ENCODE data around the gene MED19. TPM values are rescaled to one million over a fixed set of nuclear protein-coding genes. Genes with fewer than 3 reads are reported as not detected.
"Not testable (repeated sequence)": the region's sequence is repeated elsewhere in the genome, so short reads cannot be mapped to it uniquely, and the experiment has no call there.

Gene MED19
- total RNA-seq, 4 donors from 2014 or later = 5.8 to 26.1 (median 11.8) TPM

DNA sequence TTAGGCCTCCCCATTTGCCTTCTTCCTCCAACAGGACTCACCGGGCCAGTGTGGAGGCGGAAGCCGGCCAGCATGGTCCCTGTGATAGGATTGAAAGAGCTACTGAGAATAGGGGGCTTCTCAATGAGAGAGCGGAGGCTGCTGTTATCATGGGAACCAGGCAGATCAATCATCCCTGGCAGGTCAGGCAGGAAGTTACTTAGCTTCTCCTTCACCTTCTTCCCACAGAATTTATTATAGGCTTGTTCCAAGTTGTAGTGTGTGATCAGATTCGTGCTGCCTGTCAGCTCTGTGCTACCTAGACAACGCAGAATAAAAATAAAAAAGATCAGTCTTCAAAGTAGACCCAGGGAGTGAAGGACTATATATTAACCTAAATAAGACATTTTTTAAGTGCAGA is 7.1 kb downstream of the MED19 start:
- Histone ChIP-seq H3K4me3 (no peak overlapping the region), H3K27me3 (no peaks in the 10 kb centered on the region), H3K9me3 (no peaks in the 10 kb centered on the region), H3K36me3 (peaks cover 16 to 69% (median 51%) of the 10 kb centered on the region in 4 donors), H3K4me1 (peaks cover 0 to 2% (median under 1%) of the 10 kb centered on the region in 4 donors), H3K27ac (replicated peaks in 1 of 4) (no peak overlapping the region)
- intact Hi-C loops (cut with DNase I) = no loop called here
- DNase-seq (ENCODE audit: extremely low spot score) = no peak
- no peak for TF ChIP-seq EP300 (IDR thresholded peaks at IDR 0.05)
- no peak for TF ChIP-seq POLR2AphosphoS5 (IDR thresholded peaks at IDR 0.05)
- no peak for TF ChIP-seq POLR2A (IDR thresholded peaks at IDR 0.05; ENCODE audit: low read depth)
- TF ChIP-seq, protein P1, sequence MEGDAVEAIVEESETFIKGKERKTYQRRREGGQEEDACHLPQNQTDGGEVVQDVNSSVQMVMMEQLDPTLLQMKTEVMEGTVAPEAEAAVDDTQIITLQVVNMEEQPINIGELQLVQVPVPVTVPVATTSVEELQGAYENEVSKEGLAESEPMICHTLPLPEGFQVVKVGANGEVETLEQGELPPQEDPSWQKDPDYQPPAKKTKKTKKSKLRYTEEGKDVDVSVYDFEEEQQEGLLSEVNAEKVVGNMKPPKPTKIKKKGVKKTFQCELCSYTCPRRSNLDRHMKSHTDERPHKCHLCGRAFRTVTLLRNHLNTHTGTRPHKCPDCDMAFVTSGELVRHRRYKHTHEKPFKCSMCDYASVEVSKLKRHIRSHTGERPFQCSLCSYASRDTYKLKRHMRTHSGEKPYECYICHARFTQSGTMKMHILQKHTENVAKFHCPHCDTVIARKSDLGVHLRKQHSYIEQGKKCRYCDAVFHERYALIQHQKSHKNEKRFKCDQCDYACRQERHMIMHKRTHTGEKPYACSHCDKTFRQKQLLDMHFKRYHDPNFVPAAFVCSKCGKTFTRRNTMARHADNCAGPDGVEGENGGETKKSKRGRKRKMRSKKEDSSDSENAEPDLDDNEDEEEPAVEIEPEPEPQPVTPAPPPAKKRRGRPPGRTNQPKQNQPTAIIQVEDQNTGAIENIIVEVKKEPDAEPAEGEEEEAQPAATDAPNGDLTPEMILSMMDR (IDR thresholded peaks at IDR 0.05) = no peak
- 91% methylated on average over 6 of the region's 6 CpGs for WGBS

DNA sequence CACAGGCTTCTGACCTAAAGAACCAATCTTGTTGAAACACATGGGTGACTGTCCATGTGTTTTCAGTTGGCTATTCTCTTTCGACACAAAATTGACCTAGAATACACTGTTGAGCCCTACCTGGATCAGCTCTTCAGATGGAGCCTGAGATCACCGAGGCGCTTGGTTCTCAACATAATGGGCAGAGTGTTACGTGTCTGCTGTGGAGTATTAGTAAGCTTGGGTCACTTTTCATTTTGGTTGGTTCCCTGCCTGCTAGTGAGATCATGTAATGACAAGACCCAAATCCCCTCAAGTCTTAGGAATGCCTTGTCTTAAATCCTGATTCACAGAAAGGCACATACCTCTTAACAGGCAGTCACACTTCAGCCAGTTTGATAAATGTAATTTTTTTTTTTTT is 8.7 kb downstream of the MED19 start:
- no peaks in the 10 kb centered on the region for H3K9me3 ChIP-seq
- no peak overlapping the region for H3K4me3 ChIP-seq
- H3K4me1 ChIP-seq = no peaks in the 10 kb centered on the region
- intact Hi-C loops (cut with DNase I) = no loop called here
- no peaks in the 10 kb centered on the region for H3K27me3 ChIP-seq
- H3K36me3 ChIP-seq = peaks cover 31 to 71% (median 64%) of the 10 kb centered on the region in 4 donors
- no peak for DNase-seq (ENCODE audit: extremely low spot score)
- no peak overlapping the region for H3K27ac ChIP-seq (replicated peaks in 1 of 4)
- TF ChIP-seq, protein P1 (IDR thresholded peaks at IDR 0.05) = no peak
- TF ChIP-seq EP300 (IDR thresholded peaks at IDR 0.05) = no peak
- no peak for TF ChIP-seq POLR2A (IDR thresholded peaks at IDR 0.05; ENCODE audit: low read depth)
- no peak for TF ChIP-seq POLR2AphosphoS5 (IDR thresholded peaks at IDR 0.05)
- WGBS = 84% methylated on average over 4 of the region's 4 CpGs

DNA sequence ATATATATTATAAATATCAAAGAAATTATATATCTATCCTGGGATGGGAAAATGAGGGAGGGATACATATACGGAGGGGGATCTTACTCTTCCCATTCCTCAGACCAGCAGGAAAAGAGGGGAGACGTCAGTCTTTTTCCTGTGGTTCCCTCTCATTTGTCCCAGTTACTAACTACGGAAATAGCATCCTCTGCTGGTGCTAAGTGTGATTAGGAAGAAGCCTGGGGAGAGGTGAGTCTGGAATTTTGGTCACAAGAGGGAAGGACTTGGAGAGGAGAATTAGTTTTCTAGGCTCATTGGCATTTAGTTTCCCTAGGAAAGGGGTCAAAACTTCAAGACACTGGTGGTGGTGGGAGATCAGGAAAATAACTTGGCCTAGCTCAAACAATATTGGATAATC is 11.6 kb downstream of the MED19 start:
- TF ChIP-seq EP300 (IDR thresholded peaks at IDR 0.05) (no peak), POLR2A (IDR thresholded peaks at IDR 0.05; ENCODE audit: low read depth) (no peak), POLR2AphosphoS5 (IDR thresholded peaks at IDR 0.05) (no peak)
- TF ChIP-seq, protein P1 (IDR thresholded peaks at IDR 0.05) = no peak
- Histone ChIP-seq H3K27me3 (no peaks in the 10 kb centered on the region), H3K4me1 (no peaks in the 10 kb centered on the region), H3K36me3 (peaks cover 58 to 96% (median 90%) of the 10 kb centered on the region in 4 donors), H3K9me3 (no peaks in the 10 kb centered on the region), H3K4me3 (no peak overlapping the region), H3K27ac (replicated peaks in 1 of 4) (no peak overlapping the region)
- intact Hi-C loops (cut with DNase I) = no loop called here
- DNase-seq (ENCODE audit: extremely low spot score) = no peak
- 57% methylated on average over 3 of the region's 3 CpGs for WGBS

DNA sequence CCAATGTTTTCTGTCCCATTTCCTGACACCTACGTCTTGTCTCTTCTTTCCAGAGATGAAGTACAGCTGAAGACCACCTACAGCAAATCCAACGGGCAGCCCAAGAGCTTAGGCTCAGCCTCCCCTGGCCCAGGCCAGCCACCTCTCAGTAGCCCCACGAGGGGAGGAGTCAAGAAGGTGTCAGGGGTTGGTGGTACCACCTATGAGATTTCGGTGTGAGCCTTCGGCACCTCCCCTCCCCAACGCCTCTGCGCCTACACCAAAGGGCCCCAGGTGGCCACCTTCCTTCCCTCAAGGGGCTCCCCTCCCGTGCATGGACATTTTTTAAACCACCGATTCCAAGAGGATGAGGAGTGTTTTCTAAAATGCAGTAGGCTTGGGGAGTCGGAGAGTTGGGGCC is 12.2 kb downstream of the MED19 start:
- Histone ChIP-seq H3K36me3 (peaks cover 64 to 100% (median 93%) of the 10 kb centered on the region in 4 donors), H3K4me3 (no peak overlapping the region), H3K9me3 (no peaks in the 10 kb centered on the region), H3K27ac (replicated peaks in 1 of 4) (no peak overlapping the region), H3K27me3 (no peaks in the 10 kb centered on the region), H3K4me1 (no peaks in the 10 kb centered on the region)
- 86% methylated on average over 10 of the region's 10 CpGs for WGBS
- TF ChIP-seq POLR2AphosphoS5 (IDR thresholded peaks at IDR 0.05) = no peak
- TF ChIP-seq EP300 (IDR thresholded peaks at IDR 0.05) = no peak
- TF ChIP-seq POLR2A (IDR thresholded peaks at IDR 0.05; ENCODE audit: low read depth) = no peak
- TF ChIP-seq, protein P1 (IDR thresholded peaks at IDR 0.05) = no peak
- DNase-seq (ENCODE audit: extremely low spot score) = no peak
- intact Hi-C loops (cut with DNase I) = no loop called here

DNA sequence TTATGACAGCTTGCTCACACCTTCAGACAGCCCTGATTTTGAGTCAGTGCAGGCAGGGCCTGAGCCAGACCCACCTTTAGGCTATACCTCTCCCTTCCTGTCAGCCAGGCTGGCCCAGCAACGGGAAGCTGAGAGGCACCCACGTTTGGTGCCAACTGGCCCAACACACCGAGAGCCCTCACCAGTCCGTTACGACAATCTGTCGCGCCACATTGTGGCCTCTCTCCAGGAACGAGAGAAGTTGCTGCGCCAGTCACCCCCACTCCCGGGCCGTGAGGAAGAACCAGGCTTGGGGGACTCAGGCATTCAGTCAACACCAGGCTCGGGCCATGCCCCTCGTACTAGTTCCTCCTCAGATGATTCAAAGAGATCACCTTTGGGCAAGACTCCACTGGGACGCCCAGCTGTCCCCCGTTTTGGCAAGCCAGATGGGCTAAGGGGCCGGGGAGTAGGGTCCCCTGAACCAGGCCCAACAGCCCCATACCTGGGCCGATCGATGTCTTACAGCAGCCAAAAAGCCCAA is 13.1 kb downstream of the MED19 start:
- no peaks in the 10 kb centered on the region for H3K9me3 ChIP-seq
- intact Hi-C loops (cut with DNase I) = no loop called here
- H3K27me3 ChIP-seq = no peaks in the 10 kb centered on the region
- no peak for TF ChIP-seq POLR2A (IDR thresholded peaks at IDR 0.05; ENCODE audit: low read depth)
- TF ChIP-seq, protein P1 (IDR thresholded peaks at IDR 0.05) = no peak
- TF ChIP-seq POLR2AphosphoS5 (IDR thresholded peaks at IDR 0.05) = no peak
- no peak for TF ChIP-seq EP300 (IDR thresholded peaks at IDR 0.05)
- no peak overlapping the region for H3K27ac ChIP-seq (replicated peaks in 1 of 4)
- no peak overlapping the region for H3K4me3 ChIP-seq
- H3K4me1 ChIP-seq = no peaks in the 10 kb centered on the region
- 91% methylated on average over 18 of the region's 18 CpGs for WGBS
- DNase-seq (ENCODE audit: extremely low spot score) = no peak
- peaks cover 68 to 100% (median 93%) of the 10 kb centered on the region in 4 donors for H3K36me3 ChIP-seq

DNA sequence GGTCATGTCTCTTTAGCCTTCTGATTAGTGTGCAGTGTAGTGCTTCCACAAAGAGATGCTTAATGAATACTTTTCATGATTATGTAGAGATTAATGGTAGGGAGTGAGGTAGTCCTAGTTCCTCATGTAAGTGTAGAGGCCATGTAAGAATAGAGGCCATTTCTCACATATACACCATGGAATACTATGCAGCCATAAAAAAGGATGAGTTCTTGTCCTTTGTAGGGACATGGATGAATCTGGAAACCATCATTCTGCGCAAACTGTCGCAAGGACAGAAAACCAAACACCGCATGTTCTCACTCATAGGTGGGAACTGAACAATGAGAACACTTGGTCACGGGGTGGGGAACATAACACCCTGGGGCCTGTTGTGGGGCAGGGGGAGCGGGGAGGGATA is 21.5 kb downstream of the MED19 start:
- whole genome bisulfite sequencing = over 99% methylated on average over 5 of the region's 5 CpGs
- peaks cover 74 to 100% (median 95%) of the 10 kb centered on the region in 4 donors for H3K36me3 ChIP-seq
- not testable (repeated sequence) for H3K9me3 ChIP-seq

More for the DNA sequence above, 21.5 kb downstream of the MED19 start:
- H3K4me1 ChIP-seq; H3K4me3 ChIP-seq; H3K27me3 ChIP-seq; H3K27ac ChIP-seq (replicated peaks in 1 of 4); intact Hi-C loops (cut with DNase I); DNase-seq (ENCODE audit: extremely low spot score): not testable (repeated sequence)

Measured in esophagus muscularis mucosa (tissue), 4 donors.